Neural cell (in vitro differentiated cells): Measurements from ENCODE around the gene BABAM1.

Source experiments
- CTCF ChIP-seq: fragments of 450-650 bp; IDR thresholded peaks from 2 replicates; pipeline ENCODE4 v1.5.1; 2014; ENCODE audit warnings: antibody characterized with exemption, mild to moderate bottlenecking, moderate library complexity; ENCODE audit not compliant: poor library complexity, severe bottlenecking
- EP300 ChIP-seq: fragments of 450-650 bp; conservative IDR thresholded peaks from 2 replicates; pipeline ENCODE4 v1.6.1; 2014; ENCODE audit warnings: antibody characterized with exemption, mild to moderate bottlenecking, moderate library complexity; ENCODE audit not compliant: poor library complexity, severe bottlenecking
- EZH2 ChIP-seq: fragments of 200-600, 300-800 bp; shearing (Covaris generic), sonication (generic); IDR thresholded peaks from 2 replicates; pipeline ENCODE4 v1.6.1; 2014; ENCODE audit warnings: antibody characterized with exemption, low read length, borderline replicate concordance, mild to moderate bottlenecking; ENCODE audit not compliant: insufficient read depth, poor library complexity, severe bottlenecking
- MXI1 ChIP-seq: fragments of 450-650 bp; conservative IDR thresholded peaks from 2 replicates; pipeline ENCODE4 v1.6.1; 2014; ENCODE audit warnings: antibody characterized with exemption, mild to moderate bottlenecking; ENCODE audit not compliant: poor library complexity, severe bottlenecking
- POLR2AphosphoS5 ChIP-seq: IDR thresholded peaks from 2 replicates; pipeline ENCODE4 v1.6.1; 2012
- RAD21 ChIP-seq: fragments of 450-650 bp; conservative IDR thresholded peaks from 2 replicates; pipeline ENCODE4 v1.6.1; 2014; ENCODE audit warnings: antibody characterized with exemption, mild to moderate bottlenecking, moderate library complexity
- REST ChIP-seq: IDR thresholded peaks from 2 replicates; pipeline ENCODE4 v1.6.1; 2012; ENCODE audit warnings: borderline replicate concordance
- SMC3 ChIP-seq: fragments of 450-650 bp; conservative IDR thresholded peaks from 2 replicates; pipeline ENCODE4 v1.6.1; 2014; ENCODE audit warnings: antibody characterized with exemption, mild to moderate bottlenecking, moderate library complexity; ENCODE audit not compliant: poor library complexity
- TAF1 ChIP-seq: IDR thresholded peaks from 2 replicates; pipeline ENCODE4 v1.6.1; 2012; ENCODE audit warnings: low read depth

- TF ChIP-seq SMC3 (no peak), REST (no peak), CTCF (no peak), EZH2 (no peak), EP300 (no peak), RAD21 (no peak), POLR2AphosphoS5 (no peak), TAF1 (no peak), MXI1 (no peak)
These were observed 19.0 kb downstream of the BABAM1 start for GRCh38 chr19:17286263-17286662.
